Natural killer cell (primary cell): ENCODE results near the gene WFDC1. TPM values are rescaled to one million over a fixed set of nuclear protein-coding genes. Genes with fewer than 3 reads are reported as not detected.

Experiments
- ATAC-seq, 3 donors: fragments of 150-1000 bp in 2 of 3; fragments of 200-7000 bp in 1 of 3; cut with Tn5 transposase; 1 replicate in 1 of 3; 2 replicates in 2 of 3; pipeline ENCODE4 v1.10.0; 2021; ENCODE audit warnings: mild to moderate bottlenecking in 2 of 3, moderate library complexity in 2 of 3
- DNase-seq, 2 donors: peaks; one replicate each; pipeline versions ENCODE4 v3.0.0 to v3.0.0-alpha.2; 2013 to 2021; ENCODE audit warnings: mixed read lengths in 1 of 2
- H3K27ac ChIP-seq: one replicate; pipeline ENCODE4 v1.5.1; 2013; ENCODE audit warnings: mild to moderate bottlenecking, low read length
- H3K27me3 ChIP-seq: one replicate; pipeline ENCODE4 v1.6.1; 2013; ENCODE audit warnings: low read length; ENCODE audit not compliant: control insufficient read depth, insufficient read depth
- H3K36me3 ChIP-seq: one replicate; pipeline ENCODE4 v1.6.1; 2013; ENCODE audit warnings: low read length; ENCODE audit not compliant: control insufficient read depth, insufficient read depth
- H3K4me1 ChIP-seq: one replicate; pipeline ENCODE4 v1.6.1; 2013; ENCODE audit warnings: low read length; ENCODE audit not compliant: control insufficient read depth, insufficient read depth
- H3K4me3 ChIP-seq: one replicate; pipeline ENCODE4 v1.5.1; 2013; ENCODE audit warnings: low read length
- H3K9me3 ChIP-seq: one replicate; pipeline ENCODE4 v1.6.1; 2013; ENCODE audit warnings: low read length; ENCODE audit not compliant: control insufficient read depth, insufficient read depth
- H3K27ac Mint-ChIP-seq, 2 donors: one replicate each; pipeline ENCODE4 v1.8.0; 2022; ENCODE audit warnings: mild to moderate bottlenecking in 2 of 2, mixed read lengths in 2 of 2, moderate library complexity in 1 of 2
- H3K27me3 Mint-ChIP-seq, 2 donors: one replicate each; pipeline ENCODE4 v1.8.0; 2022; ENCODE audit warnings: low read depth in 2 of 2, mixed read lengths in 2 of 2
- H3K36me3 Mint-ChIP-seq: one replicate; pipeline ENCODE4 v1.8.0; 2022; ENCODE audit warnings: mixed read lengths
- H3K4me1 Mint-ChIP-seq, 2 donors: one replicate each; pipeline ENCODE4 v1.8.0; 2022; ENCODE audit warnings: mixed read lengths in 2 of 2
- H3K4me3 Mint-ChIP-seq: one replicate; pipeline ENCODE4 v1.8.0; 2022; ENCODE audit warnings: mild to moderate bottlenecking, moderate library complexity, mixed read lengths
- H3K9me3 Mint-ChIP-seq, 2 donors: one replicate each; pipeline ENCODE4 v1.8.0; 2022; ENCODE audit warnings: mixed read lengths in 2 of 2
- CTCF ChIP-seq: fragments of 200-600 bp; IDR thresholded peaks from one replicate; pipeline ENCODE4 v1.8.0; 2022; ENCODE audit warnings: antibody characterized with exemption
- WGBS: methylation state at CpG from one replicate; pipeline ENCODE4 v1.1.7; 2013; ENCODE audit warnings: missing lambda C conversion rate; ENCODE audit not compliant: insufficient coverage; 5-methylcytosine and 5-hydroxymethylcytosine counted together
- intact Hi-C: fragments of 100-400 bp; cut with micrococcal nuclease; formaldehyde crosslinking; loops from one replicate; pipeline ENCODE4 v1.14.2; 2022
- total RNA-seq, 4 donors: library from RNA; stranded (reverse); fragments of 120-200 nt in 1 of 4; gene quantifications; one replicate each; pipeline versions ENCODE4 v1.2.3 to v1.2.4, GENCODE V29; 2013 to 2022

Gene WFDC1
- total RNA-seq, 3 donors from 2014 or later (not counting 1 experiment from before 2014, with no cell fraction given) = not detected

- intact Hi-C loops = loop anchor here (10.0 kb wide), 1 partner anchor 456 kb away; no protein-coding TSS in a partner anchor
Measured at GRCh38 chr16:84278968-84279367, 15.7 kb upstream of the WFDC1 start.

DNA sequence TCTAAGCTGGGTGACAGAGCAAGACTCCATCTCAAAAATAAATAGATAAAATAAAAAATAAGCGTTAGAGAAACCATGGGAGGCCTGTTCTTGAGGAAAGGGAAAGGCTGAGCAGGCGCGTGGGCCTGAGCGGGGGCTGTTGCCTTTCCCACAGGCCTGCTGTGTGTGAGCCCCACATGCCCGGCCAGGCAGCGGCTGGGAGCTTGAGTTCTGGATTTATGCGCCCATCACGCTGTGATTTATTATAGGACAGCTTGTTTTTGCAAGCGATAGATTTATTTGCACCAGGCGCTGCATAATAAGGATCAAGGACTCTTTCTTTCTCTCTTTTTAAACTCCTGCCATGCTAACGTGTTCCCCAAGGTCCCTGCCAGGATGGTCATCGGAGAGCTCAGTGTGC, 14.8 kb upstream of the WFDC1 start:
- no peak for ATAC-seq
- H3K4me1 Mint-ChIP-seq = no peaks in the 10 kb centered on the region

More at GRCh38 chr16:84278968-84279367, 15.7 kb upstream of the WFDC1 start:
- ATAC-seq = no peak
- no peaks in the 10 kb centered on the region for H3K9me3 Mint-ChIP-seq
- H3K4me1 Mint-ChIP-seq = no peaks in the 10 kb centered on the region
- H3K36me3 ChIP-seq = no peaks in the 10 kb centered on the region
- no peaks in the 10 kb centered on the region for H3K4me1 ChIP-seq
- no peak for DNase-seq
- no peaks in the 10 kb centered on the region for H3K27me3 ChIP-seq
- H3K27ac Mint-ChIP-seq = no peak overlapping the region
- no peak for TF ChIP-seq CTCF
- H3K27me3 Mint-ChIP-seq = peaks cover 7 to 11% of the 10 kb centered on the region in 2 donors
- no peaks in the 10 kb centered on the region for H3K36me3 Mint-ChIP-seq
- H3K27ac ChIP-seq = no peak overlapping the region
- H3K9me3 ChIP-seq = no peaks in the 10 kb centered on the region
- no peak overlapping the region for H3K4me3 ChIP-seq
- no peak overlapping the region for H3K4me3 Mint-ChIP-seq
- WGBS = 76% methylated on average over 6 of the region's 6 CpGs

GRCh38 chr16:84281074-84281473, 13.6 kb upstream of the WFDC1 start:
- Mint-ChIP-seq H3K27ac (no peak overlapping the region), H3K27me3 (peaks cover 7 to 9% of the 10 kb centered on the region in 2 donors)
- 90% methylated on average over 3 of the region's 3 CpGs for WGBS

More for the DNA sequence above, 14.8 kb upstream of the WFDC1 start:
- intact Hi-C loops = loop anchor here (10.0 kb wide), 1 partner anchor 455 kb away; no protein-coding TSS in a partner anchor
- no peak overlapping the region for H3K27ac Mint-ChIP-seq
- no peaks in the 10 kb centered on the region for H3K36me3 Mint-ChIP-seq
- Histone ChIP-seq H3K36me3 (no peaks in the 10 kb centered on the region), H3K27me3 (no peaks in the 10 kb centered on the region), H3K4me1 (no peaks in the 10 kb centered on the region), H3K9me3 (no peaks in the 10 kb centered on the region), H3K4me3 (no peak overlapping the region), H3K27ac (no peak overlapping the region)
- no peaks in the 10 kb centered on the region for H3K9me3 Mint-ChIP-seq
- TF ChIP-seq CTCF = no peak
- peaks cover 7 to 11% of the 10 kb centered on the region in 2 donors for H3K27me3 Mint-ChIP-seq
- DNase-seq = no peak
- no peak overlapping the region for H3K4me3 Mint-ChIP-seq
- WGBS = 86% methylated on average over 12 of the region's 12 CpGs

More at GRCh38 chr16:84281074-84281473, 13.6 kb upstream of the WFDC1 start:
- Histone ChIP-seq H3K27ac (no peak overlapping the region), H3K36me3 (no peaks in the 10 kb centered on the region), H3K9me3 (no peaks in the 10 kb centered on the region), H3K27me3 (no peaks in the 10 kb centered on the region), H3K4me1 (no peaks in the 10 kb centered on the region), H3K4me3 (no peak overlapping the region)
- ATAC-seq = no peak
- Mint-ChIP-seq H3K36me3 (no peaks in the 10 kb centered on the region), H3K9me3 (no peaks in the 10 kb centered on the region), H3K4me1 (no peaks in the 10 kb centered on the region), H3K4me3 (no peak overlapping the region)
- DNase-seq = peak in 1 of 2 donors; percentile 28
- intact Hi-C loops = no loop called here
- no peak for TF ChIP-seq CTCF
